Activated CD4-positive, alpha-beta T cell treated with anti-CD3 and anti-CD28 coated beads for 24 hours (primary cell): Measurements from ENCODE around the gene HAGHL.
"Not testable (repeated sequence)": the region's sequence is repeated elsewhere in the genome, so short reads cannot be mapped to it uniquely, and the experiment has no call there.

Experiments
- DNase-seq, 2 donors: peaks; one replicate each; pipeline ENCODE4 v3.0.0-alpha.2; 2020; ENCODE audit warnings: low read depth in 2 of 2

The HAGHL gene

GRCh38 chr16:687499-687898 lies 39.4 kb upstream of the HAGHL start:
- DNase-seq = no peak

- DNase-seq = no peak
Observed at GRCh38 chr16:689175-689897, 37.6 kb upstream of the HAGHL start.

GRCh38 chr16:691242-691641 lies 35.7 kb upstream of the HAGHL start:
- DNase-seq = not testable (repeated sequence)

GRCh38 chr16:692356-693108 lies 34.4 kb upstream of the HAGHL start:
- DNase-seq = no peak

GRCh38 chr16:693364-693763 lies 33.5 kb upstream of the HAGHL start:
- DNase-seq = no peak

- DNase-seq = no peak
Observed at GRCh38 chr16:693766-694165, 33.1 kb upstream of the HAGHL start.

- no peak for DNase-seq
Observed at GRCh38 chr16:694187-694862, 32.6 kb upstream of the HAGHL start.

GRCh38 chr16:694863-695354 lies 32.0 kb upstream of the HAGHL start:
- no peak for DNase-seq

- DNase-seq = peak; percentile 48 to 50
Observed at GRCh38 chr16:695355-696089, 31.4 kb upstream of the HAGHL start.

- DNase-seq = no peak
Observed at GRCh38 chr16:698911-699671, 27.8 kb upstream of the HAGHL start.

GRCh38 chr16:700684-701584 lies 26.0 kb upstream of the HAGHL start:
- no peak for DNase-seq

- DNase-seq = no peak
Observed at GRCh38 chr16:702341-702740, 24.6 kb upstream of the HAGHL start.

- DNase-seq = no peak
Observed at GRCh38 chr16:703406-703805, 23.5 kb upstream of the HAGHL start.

- no peak for DNase-seq
Observed at GRCh38 chr16:704047-704446, 22.9 kb upstream of the HAGHL start.

- DNase-seq = no peak
Observed at GRCh38 chr16:704552-705380, 22.1 kb upstream of the HAGHL start.

GRCh38 chr16:705431-706188 lies 21.3 kb upstream of the HAGHL start, which contains the start of gene FBXL16:
Gene FBXL16, minus strand, starts transcription at chr16:705801. Its CDS starts 8,396 bp downstream, at chr16:697405.
- no peak for DNase-seq

- no peak for DNase-seq
Observed at GRCh38 chr16:706189-707061, 20.5 kb upstream of the HAGHL start.
